Kidney epithelial cell (primary cell): ENCODE data around the gene ELOA. TPM values are rescaled to one million over a fixed set of nuclear protein-coding genes. Genes with fewer than 3 reads are reported as not detected.
A peak's percentile ranks its signal among the peaks of the same experiment; 100 is the strongest.
"Not testable (repeated sequence)": the region's sequence is repeated elsewhere in the genome, so short reads cannot be mapped to it uniquely, and the experiment has no call there.

Source experiments
- DNase-seq: peaks from one replicate; pipeline ENCODE4 v3.0.0-alpha.2; 2010; ENCODE audit warnings: low read depth
- H3K27me3 ChIP-seq: 2 replicates; pipeline ENCODE4 v1.6.0; 2011; ENCODE audit warnings: low read length; ENCODE audit not compliant: control insufficient read depth, insufficient read depth
- H3K36me3 ChIP-seq: 2 replicates; pipeline ENCODE4 v1.5.1; 2011; ENCODE audit warnings: low read length; ENCODE audit not compliant: control insufficient read depth, insufficient read depth
- H3K4me3 ChIP-seq: 2 replicates; pipeline ENCODE4 v1.5.1; 2011; ENCODE audit warnings: low read depth, mild to moderate bottlenecking, control low read depth, low read length
- CTCF ChIP-seq: IDR thresholded peaks from 2 replicates; pipeline ENCODE4 v1.5.1; 2011; ENCODE audit warnings: mild to moderate bottlenecking, moderate library complexity, low read length, control low read depth, inconsistent platforms; ENCODE audit not compliant: insufficient read depth, poor library complexity, severe bottlenecking
- total RNA-seq: library from RNA; depleted of rRNA; stranded (reverse); fragments of >200 nt; gene quantifications from 2 replicates; pipeline ENCODE4 v1.2.3, GENCODE V29; 2015

The ELOA gene
- total RNA-seq, 1 donor from 2014 or later = 56.7 TPM

DNA sequence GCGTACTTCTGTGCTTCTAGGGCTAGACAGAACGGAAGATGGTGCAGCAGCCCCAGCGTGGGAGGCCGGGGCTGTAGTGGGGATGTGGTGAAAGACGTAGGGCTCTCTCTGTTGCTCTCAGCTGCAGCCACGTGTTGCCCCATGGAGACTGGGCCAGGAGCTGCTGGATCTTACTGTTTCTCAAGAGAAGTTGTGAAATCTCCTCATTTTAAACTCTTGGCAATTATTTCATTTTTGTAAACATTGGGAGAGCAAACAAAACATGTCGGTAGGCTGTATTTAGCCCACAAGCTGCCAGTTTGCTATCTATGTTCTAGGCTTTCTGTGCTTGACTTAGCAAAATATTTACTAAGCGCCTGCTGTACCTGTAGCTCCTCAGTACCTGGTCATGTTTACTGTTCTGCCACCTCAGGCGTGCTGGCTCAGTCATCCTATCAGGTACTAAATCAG, 15.9 kb upstream of the ELOA start:
- H3K36me3 ChIP-seq = no peaks in the 10 kb centered on the region
- no peak overlapping the region for H3K4me3 ChIP-seq
- DNase-seq = no peak
- TF ChIP-seq CTCF = no peak
- no peaks in the 10 kb centered on the region for H3K27me3 ChIP-seq

- Histone ChIP-seq H3K27me3 (no peaks in the 10 kb centered on the region), H3K36me3 (no peaks in the 10 kb centered on the region), H3K4me3 (no peak overlapping the region)
- no peak for DNase-seq
- TF ChIP-seq CTCF = no peak
These were observed 10.7 kb upstream of the ELOA start for GRCh38 chr1:23732363-23733224.

GRCh38 chr1:23733281-23733680, 10.0 kb upstream of the ELOA start:
- H3K36me3 ChIP-seq, H3K4me3 ChIP-seq, DNase-seq, H3K27me3 ChIP-seq: not testable (repeated sequence)

GRCh38 chr1:23736437-23737134, 6.7 kb upstream of the ELOA start:
- no peak for DNase-seq
- H3K4me3 ChIP-seq = no peak overlapping the region
- TF ChIP-seq CTCF = no peak
- H3K36me3 ChIP-seq = no peaks in the 10 kb centered on the region
- no peaks in the 10 kb centered on the region for H3K27me3 ChIP-seq

DNA sequence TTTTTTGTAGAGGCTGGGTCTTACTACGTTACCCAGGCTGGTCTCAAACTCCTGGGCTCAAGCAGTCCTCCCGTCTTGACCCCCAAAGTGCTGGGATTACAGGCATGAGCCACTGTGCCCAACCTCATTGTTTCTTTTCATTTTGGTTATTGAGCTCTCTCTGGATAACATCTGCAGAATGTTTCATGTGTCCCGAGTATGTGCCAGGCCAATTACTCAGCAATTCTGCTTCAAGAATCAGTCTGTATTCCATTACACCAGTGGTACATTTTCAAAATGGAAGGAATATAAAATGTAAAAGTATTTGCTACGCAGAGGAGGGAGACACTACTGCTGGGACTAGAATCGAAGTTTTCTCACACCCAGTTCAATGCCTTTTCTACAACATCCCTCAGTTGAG, 1.7 kb upstream of the ELOA start:
- no peaks in the 10 kb centered on the region for H3K27me3 ChIP-seq
- no peak for DNase-seq
- TF ChIP-seq CTCF = no peak
- no peak overlapping the region for H3K4me3 ChIP-seq
- no peaks in the 10 kb centered on the region for H3K36me3 ChIP-seq

DNA sequence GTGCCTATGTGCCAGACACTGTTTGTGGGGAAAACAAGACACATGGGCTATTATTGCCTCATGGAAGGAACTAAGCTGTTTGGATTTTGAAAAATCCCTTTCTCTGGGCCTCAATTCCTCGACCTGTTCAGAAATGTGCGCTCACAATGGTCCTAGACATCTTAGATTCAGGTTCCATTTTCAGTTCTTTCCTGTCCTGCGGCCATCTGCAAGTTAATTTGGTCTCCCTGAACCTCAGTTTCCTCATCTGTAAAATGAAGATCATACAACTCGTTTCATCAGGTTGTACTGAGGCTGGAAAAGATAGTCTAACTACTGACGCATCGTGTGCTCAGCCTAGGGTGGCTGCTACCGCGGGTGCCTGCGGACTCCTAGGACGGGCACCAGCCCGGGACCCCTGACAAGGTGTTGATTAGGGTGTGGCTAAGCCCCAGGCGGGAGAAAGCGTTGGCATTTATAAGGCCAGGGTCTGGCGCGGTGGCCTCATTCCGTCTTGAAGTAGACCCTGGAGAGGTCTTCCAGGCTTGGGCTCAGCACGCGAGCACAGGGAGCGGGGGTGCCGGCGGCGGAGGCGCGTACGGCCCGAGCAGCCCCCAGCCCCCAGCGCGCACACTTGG, 493 bp upstream of the ELOA start:
- Histone ChIP-seq H3K36me3 (no peaks in the 10 kb centered on the region), H3K27me3 (no peaks in the 10 kb centered on the region), H3K4me3 (peak overlapping the region; percentile 79)
- DNase-seq = no peak
- no peak for TF ChIP-seq CTCF
